ENCODE data around the gene TRIM13. TPM values are rescaled to one million over a fixed set of nuclear protein-coding genes. Genes with fewer than 3 reads are reported as not detected.

TRIM13 gene
- total and polyA plus RNA-seq, 2 of the 8 experiments (the other 6 are each of a cell fraction or from before 2014, with no cell fraction given), result 21.2 to 31.5 TPM

GRCh38 chr13:49972709-49973108 is 24.1 kb upstream of the TRIM13 start (continued):
- no peak for TF ChIP-seq TCF12 (IDR thresholded peaks at IDR 0.05; ENCODE audit: low read depth, low read length)
- no peak for TF ChIP-seq KDM5A (IDR thresholded peaks at IDR 0.05; ENCODE audit: low read length)
- TF ChIP-seq YY1 (IDR thresholded peaks at IDR 0.05; ENCODE audit: low read depth, low read length), result no peak
- no peak for TF ChIP-seq ZNF274 (IDR thresholded peaks at IDR 0.05; ENCODE audit: borderline replicate concordance, extremely low read depth, low read length)
- no peak for TF ChIP-seq EGR1 (IDR thresholded peaks at IDR 0.05; ENCODE audit: borderline replicate concordance, low read depth, low read length)
- no peak for TF ChIP-seq EZH2 (IDR thresholded peaks at IDR 0.05; ENCODE audit: low read depth, low read length, severe bottlenecking)
- TF ChIP-seq BCL11A (IDR thresholded peaks at IDR 0.05; ENCODE audit: low read depth in 2 of 2, low read length in 2 of 2), result no peak
- TF ChIP-seq TEAD4 (IDR thresholded peaks at IDR 0.05; ENCODE audit: low read depth, low read length), result no peak
